ENCODE results near the gene ASPDH.

ASPDH gene

DNA sequence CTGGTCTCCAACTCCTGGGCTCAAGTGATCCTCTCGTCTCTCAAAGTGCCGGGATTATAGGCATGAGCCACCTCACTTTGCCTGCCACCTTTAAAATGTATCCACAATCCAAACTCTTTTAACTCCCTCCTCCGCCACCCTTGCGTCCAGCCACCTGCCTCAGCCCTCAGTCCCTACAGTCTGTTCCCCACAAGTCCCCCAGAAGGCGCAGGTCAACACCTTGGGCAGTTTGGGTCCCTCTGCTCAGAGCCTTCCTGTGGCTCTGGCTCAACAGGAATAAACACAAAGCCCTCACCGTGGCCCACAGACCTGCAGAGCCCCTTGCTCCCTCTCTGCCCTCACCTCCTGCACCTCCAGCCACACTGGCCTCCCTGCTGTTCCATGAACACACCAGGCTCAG is 44.9 kb downstream of the ASPDH start:
- Histone ChIP-seq H3K27ac (ENCODE audit: low read length) (no peak overlapping the region), H3K4me2 (ENCODE audit: low read length) (no peak overlapping the region), H4K20me1 (ENCODE audit: insufficient read depth, low read length) (no peaks in the 10 kb centered on the region), H3K4me1 (ENCODE audit: low read length) (no peaks in the 10 kb centered on the region), H3K36me3 (replicated peaks; ENCODE audit: low read depth, low read length) (no peaks in the 10 kb centered on the region), H3K79me2 (ENCODE audit: low read length) (no peaks in the 10 kb centered on the region), H2AFZ (ENCODE audit: low read depth, low read length) (no peak overlapping the region), H3K9ac (ENCODE audit: low read length) (no peak overlapping the region), H3K4me3 (ENCODE audit: low read length) (no peak overlapping the region), H3K27me3 (ENCODE audit: low read depth, low read length) (no peaks in the 10 kb centered on the region), H3K9me3 (ENCODE audit: insufficient read depth, low read length) (no peaks in the 10 kb centered on the region)
- no peak for TF ChIP-seq EZH2phosphoT487 (IDR thresholded peaks at IDR 0.05; ENCODE audit: low read depth)

- Histone ChIP-seq H3K27ac (ENCODE audit: low read length) (no peak overlapping the region), H3K4me3 (ENCODE audit: low read length) (no peak overlapping the region), H3K27me3 (ENCODE audit: low read depth, low read length) (no peaks in the 10 kb centered on the region), H2AFZ (ENCODE audit: low read depth, low read length) (no peak overlapping the region), H3K36me3 (replicated peaks; ENCODE audit: low read depth, low read length) (no peaks in the 10 kb centered on the region), H3K9me3 (ENCODE audit: insufficient read depth, low read length) (no peaks in the 10 kb centered on the region), H3K4me2 (ENCODE audit: low read length) (no peak overlapping the region), H3K9ac (ENCODE audit: low read length) (no peak overlapping the region), H3K79me2 (ENCODE audit: low read length) (no peaks in the 10 kb centered on the region), H4K20me1 (ENCODE audit: insufficient read depth, low read length) (no peaks in the 10 kb centered on the region), H3K4me1 (ENCODE audit: low read length) (no peaks in the 10 kb centered on the region)
- TF ChIP-seq EZH2phosphoT487 (IDR thresholded peaks at IDR 0.05; ENCODE audit: low read depth): no peak
- TF ChIP-seq, protein P1, sequence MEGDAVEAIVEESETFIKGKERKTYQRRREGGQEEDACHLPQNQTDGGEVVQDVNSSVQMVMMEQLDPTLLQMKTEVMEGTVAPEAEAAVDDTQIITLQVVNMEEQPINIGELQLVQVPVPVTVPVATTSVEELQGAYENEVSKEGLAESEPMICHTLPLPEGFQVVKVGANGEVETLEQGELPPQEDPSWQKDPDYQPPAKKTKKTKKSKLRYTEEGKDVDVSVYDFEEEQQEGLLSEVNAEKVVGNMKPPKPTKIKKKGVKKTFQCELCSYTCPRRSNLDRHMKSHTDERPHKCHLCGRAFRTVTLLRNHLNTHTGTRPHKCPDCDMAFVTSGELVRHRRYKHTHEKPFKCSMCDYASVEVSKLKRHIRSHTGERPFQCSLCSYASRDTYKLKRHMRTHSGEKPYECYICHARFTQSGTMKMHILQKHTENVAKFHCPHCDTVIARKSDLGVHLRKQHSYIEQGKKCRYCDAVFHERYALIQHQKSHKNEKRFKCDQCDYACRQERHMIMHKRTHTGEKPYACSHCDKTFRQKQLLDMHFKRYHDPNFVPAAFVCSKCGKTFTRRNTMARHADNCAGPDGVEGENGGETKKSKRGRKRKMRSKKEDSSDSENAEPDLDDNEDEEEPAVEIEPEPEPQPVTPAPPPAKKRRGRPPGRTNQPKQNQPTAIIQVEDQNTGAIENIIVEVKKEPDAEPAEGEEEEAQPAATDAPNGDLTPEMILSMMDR (IDR thresholded peaks at IDR 0.05; ENCODE audit: low read depth, low read length): no peak
These were observed 46.1 kb downstream of the ASPDH start for GRCh38 chr19:50467566-50467965.

DNA sequence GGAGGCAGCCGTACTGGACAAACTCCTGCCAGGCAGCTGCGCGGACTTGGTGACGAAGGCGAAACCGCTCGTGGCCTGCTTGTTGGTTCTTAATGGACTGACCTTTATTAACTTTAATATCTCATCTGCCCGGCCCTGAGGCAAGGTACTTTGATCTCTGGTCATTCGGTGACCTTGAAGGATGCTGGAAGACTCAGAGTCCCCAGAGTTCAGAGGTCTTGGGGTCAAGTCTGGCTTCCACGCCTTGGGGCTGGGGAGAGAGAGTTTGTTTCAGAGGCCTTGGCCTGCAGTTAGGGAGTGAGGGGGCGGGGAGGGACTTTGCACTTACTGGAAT is 47.0 kb downstream of the ASPDH start:
- H3K9ac ChIP-seq (ENCODE audit: low read length): no peak overlapping the region
- no peak overlapping the region for H2AFZ ChIP-seq (ENCODE audit: low read depth, low read length)
- no peaks in the 10 kb centered on the region for H3K4me1 ChIP-seq (ENCODE audit: low read length)
- H3K4me2 ChIP-seq (ENCODE audit: low read length): no peak overlapping the region
- no peaks in the 10 kb centered on the region for H3K27me3 ChIP-seq (ENCODE audit: low read depth, low read length)
- no peak overlapping the region for H3K4me3 ChIP-seq (ENCODE audit: low read length)
- no peak for TF ChIP-seq EZH2phosphoT487 (IDR thresholded peaks at IDR 0.05; ENCODE audit: low read depth)
- TF ChIP-seq, protein P1 (IDR thresholded peaks at IDR 0.05; ENCODE audit: low read depth, low read length): no peak
- H3K36me3 ChIP-seq (replicated peaks; ENCODE audit: low read depth, low read length): no peaks in the 10 kb centered on the region
- no peaks in the 10 kb centered on the region for H3K79me2 ChIP-seq (ENCODE audit: low read length)
- H4K20me1 ChIP-seq (ENCODE audit: insufficient read depth, low read length): no peaks in the 10 kb centered on the region
- no peak overlapping the region for H3K27ac ChIP-seq (ENCODE audit: low read length)
- H3K9me3 ChIP-seq (ENCODE audit: insufficient read depth, low read length): no peaks in the 10 kb centered on the region

GRCh38 chr19:50465986-50466705 is 47.6 kb downstream of the ASPDH start:
- H3K9ac ChIP-seq (ENCODE audit: low read length): no peak overlapping the region
- no peak overlapping the region for H3K4me3 ChIP-seq (ENCODE audit: low read length)
- H3K9me3 ChIP-seq (ENCODE audit: insufficient read depth, low read length): no peaks in the 10 kb centered on the region
- no peaks in the 10 kb centered on the region for H4K20me1 ChIP-seq (ENCODE audit: insufficient read depth, low read length)
- peaks cover 4% of the 10 kb centered on the region for H3K4me1 ChIP-seq (ENCODE audit: low read length)
- TF ChIP-seq EZH2phosphoT487 (IDR thresholded peaks at IDR 0.05; ENCODE audit: low read depth): no peak
- TF ChIP-seq, protein P1 (IDR thresholded peaks at IDR 0.05; ENCODE audit: low read depth, low read length): 0 out of 2 replicates have a peak, but pooled peaks have one; percentile 5
- no peak overlapping the region for H3K4me2 ChIP-seq (ENCODE audit: low read length)
- no peaks in the 10 kb centered on the region for H3K36me3 ChIP-seq (replicated peaks; ENCODE audit: low read depth, low read length)
- no peaks in the 10 kb centered on the region for H3K27me3 ChIP-seq (ENCODE audit: low read depth, low read length)
- no peak overlapping the region for H3K27ac ChIP-seq (ENCODE audit: low read length)
- H3K79me2 ChIP-seq (ENCODE audit: low read length): no peaks in the 10 kb centered on the region
- H2AFZ ChIP-seq (ENCODE audit: low read depth, low read length): no peak overlapping the region

All from OCI-LY3 (cell line).